Lung (tissue), 12 donors: ENCODE data around the gene WNK2. TPM values are rescaled to one million over a fixed set of nuclear protein-coding genes. Genes with fewer than 3 reads are reported as not detected.

ENCODE experiments used
- ATAC-seq: fragments of 200-7000 bp; cut with Tn5 transposase; one replicate; pipeline ENCODE4 v1.9.1; 2020; ENCODE audit warnings: moderate number of reproducible peaks; ENCODE audit not compliant: insufficient read depth, low FRiP score
- DNase-seq, 3 donors: peaks; one replicate each; pipeline ENCODE4 v3.0.0-alpha.2; 2013 to 2017
- H3K27ac ChIP-seq, 2 donors: one replicate each; pipeline ENCODE4 v1.5.1; 2013; ENCODE audit warnings: mild to moderate bottlenecking in 2 of 2, moderate library complexity in 2 of 2, control low read depth in 1 of 2, inconsistent platforms in 1 of 2, low read depth in 1 of 2, low read length in 1 of 2
- H3K27me3 ChIP-seq, 3 donors: one replicate each; pipeline ENCODE4 v1.5.1; 2013; ENCODE audit warnings: low read length in 2 of 3; ENCODE audit not compliant: control insufficient read depth in 3 of 3, insufficient read depth in 3 of 3
- H3K36me3 ChIP-seq, 4 donors: one replicate each; pipeline ENCODE4 v1.5.1; 2013; ENCODE audit warnings: low read length in 4 of 4, mild to moderate bottlenecking in 1 of 4, moderate library complexity in 1 of 4; ENCODE audit not compliant: control insufficient read depth in 4 of 4, insufficient read depth in 4 of 4
- H3K4me1 ChIP-seq, 5 donors: one replicate each; pipeline ENCODE4 v1.5.1; 2013; ENCODE audit warnings: low read length in 5 of 5, mild to moderate bottlenecking in 2 of 5, moderate library complexity in 1 of 5; ENCODE audit not compliant: control insufficient read depth in 5 of 5, insufficient read depth in 5 of 5
- H3K4me3 ChIP-seq: one replicate; pipeline ENCODE4 v1.5.1; 2013; ENCODE audit warnings: mild to moderate bottlenecking, control low read depth, moderate library complexity
- H3K9ac ChIP-seq, 2 donors: one replicate each; pipeline ENCODE4 v1.5.1; 2013; ENCODE audit warnings: low read length in 2 of 2, control low read depth in 1 of 2; ENCODE audit not compliant: insufficient read depth in 1 of 2
- H3K9me3 ChIP-seq, 4 donors: one replicate each; pipeline ENCODE4 v1.5.1; 2013; ENCODE audit warnings: low read length in 3 of 4, mild to moderate bottlenecking in 1 of 4, moderate library complexity in 1 of 4; ENCODE audit not compliant: control insufficient read depth in 4 of 4, insufficient read depth in 3 of 4
- CTCF ChIP-seq: IDR thresholded peaks from 2 replicates; pipeline ENCODE4 v1.5.1; 2012; ENCODE audit warnings: mild to moderate bottlenecking; ENCODE audit errors: control extremely low read depth, extremely low read depth
- WGBS, 2 donors: extraction: QIAGEN DNeasy Blood & Tissue Kit; methylation state at CpG; one replicate each; pipeline ENCODE4 v1.1.7; 2013; 5-methylcytosine and 5-hydroxymethylcytosine counted together
- polyA plus RNA-seq, 2 donors: library from polyadenylated mRNA; stranded (reverse); fragments of 200-250 nt; gene quantifications; one replicate each; pipeline ENCODE4 v1.2.1, GENCODE V29; 2013
- total RNA-seq, 2 donors: library from RNA; depleted of rRNA in 1 of 2; stranded (reverse); fragments of >200 nt in 1 of 2; gene quantifications; one replicate each; pipeline ENCODE4 v1.2.1, GENCODE V29; 2014 to 2021
- donor health status: control.
- donor health status: control.
- donor health status: Bipolar disorder and iron deficiency.
- donor health status: healthy.
- donor health status: DM: yes; HTN: yes; CAD: no.

WNK2 gene
- total and polyA plus RNA-seq, 4 donors = 1.00 to 8.5 (median 2.9) TPM

GRCh38 chr9:93256878-93257807, 73.2 kb downstream of the WNK2 start:
- 85 to 94% methylated on average over 21 to 22 of the region's 22 CpGs for WGBS, 2 donors
- H3K4me3 ChIP-seq = no peak overlapping the region

DNA sequence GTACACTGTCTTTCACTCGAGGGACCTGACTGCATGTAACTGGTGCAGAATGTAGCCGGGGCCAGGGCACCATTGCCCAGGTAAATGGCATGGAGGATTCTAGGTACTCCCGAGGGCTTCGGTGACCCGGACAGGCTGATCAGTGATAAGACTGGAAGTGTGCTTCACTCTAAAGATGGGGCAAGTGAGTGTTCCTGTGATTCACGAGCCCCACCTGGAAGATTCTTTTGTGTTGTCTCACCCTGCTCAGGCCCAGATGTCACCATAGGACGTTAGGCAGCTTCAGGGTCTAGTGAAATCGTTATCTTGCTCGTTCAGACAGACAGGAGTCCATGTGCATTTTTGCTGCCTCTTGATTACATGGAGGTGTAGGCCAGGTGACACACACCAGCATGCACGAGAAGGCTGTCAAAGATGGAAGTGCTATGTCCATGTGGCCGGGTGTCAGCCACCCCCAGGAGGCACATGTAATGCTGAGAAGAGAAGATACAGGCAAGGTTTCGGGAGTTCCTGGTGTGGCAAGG, 73.9 kb downstream of the WNK2 start:
- 82 to 88% methylated on average over 12 of the region's 12 CpGs for WGBS, 2 donors
- ATAC-seq = no peak
- no peaks in the 10 kb centered on the region for H3K4me1 ChIP-seq

More at GRCh38 chr9:93256878-93257807, 73.2 kb downstream of the WNK2 start:
- Histone ChIP-seq H3K27me3 (no peaks in the 10 kb centered on the region), H3K4me1 (no peaks in the 10 kb centered on the region), H3K9ac (no peak overlapping the region), H3K9me3 (no peaks in the 10 kb centered on the region), H3K27ac (no peak overlapping the region), H3K36me3 (no peaks in the 10 kb centered on the region)
- ATAC-seq = no peak
- TF ChIP-seq CTCF = no peak
- peak in 1 of 3 donors; percentile 9 for DNase-seq

GRCh38 chr9:93258419-93258817, 74.5 kb downstream of the WNK2 start:
- no peak for ATAC-seq
- no peak for DNase-seq
- WGBS, 2 donors = 96 to 98% methylated on average over 4 of the region's 4 CpGs
- Histone ChIP-seq H3K4me3 (no peak overlapping the region), H3K36me3 (no peaks in the 10 kb centered on the region), H3K9ac (no peak overlapping the region), H3K27me3 (no peaks in the 10 kb centered on the region), H3K9me3 (no peaks in the 10 kb centered on the region), H3K4me1 (no peaks in the 10 kb centered on the region), H3K27ac (no peak overlapping the region)
- TF ChIP-seq CTCF = no peak

More for the DNA sequence above, 73.9 kb downstream of the WNK2 start:
- no peak for TF ChIP-seq CTCF
- peak in 1 of 3 donors; percentile 6 for DNase-seq
- Histone ChIP-seq H3K9ac (no peak overlapping the region), H3K9me3 (no peaks in the 10 kb centered on the region), H3K4me3 (no peak overlapping the region), H3K27me3 (no peaks in the 10 kb centered on the region), H3K27ac (no peak overlapping the region), H3K36me3 (no peaks in the 10 kb centered on the region)
